ENCODE results near the gene HOXA6. TPM values are rescaled to one million over a fixed set of nuclear protein-coding genes. Genes with fewer than 3 reads are reported as not detected.

Gene HOXA6
- polyA plus RNA-seq, 3 donors, result not detected

DNA sequence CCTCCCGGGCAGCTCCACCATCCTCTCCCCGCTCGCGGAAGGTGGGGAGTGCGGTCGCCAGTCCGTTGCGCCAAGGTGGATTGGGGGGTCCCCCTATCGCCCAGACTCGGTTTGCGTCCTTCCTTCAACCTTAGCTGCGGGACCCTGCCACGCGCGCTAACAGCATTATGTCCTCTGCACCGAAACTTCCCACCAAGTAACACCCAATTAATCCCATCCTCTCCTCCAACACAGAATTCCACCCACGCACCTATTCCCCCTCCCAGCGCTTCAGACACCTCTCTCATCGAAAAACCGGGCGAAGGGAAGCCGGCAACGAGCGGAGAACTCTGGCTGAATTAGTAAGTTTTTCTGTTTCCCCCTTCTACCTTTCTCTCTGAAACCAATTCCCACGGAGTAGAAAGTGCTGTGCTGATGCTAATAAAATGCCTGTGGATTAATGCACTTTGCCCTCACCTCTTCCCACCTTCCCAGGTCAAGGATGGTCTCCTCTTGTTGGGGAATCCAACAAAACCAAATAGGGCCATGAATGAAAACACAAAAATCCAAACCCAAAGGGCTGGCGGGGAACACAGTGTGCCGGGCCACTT is 3.9 kb upstream of the HOXA6 start:
- Histone ChIP-seq H3K79me2 (ENCODE audit: insufficient read depth, low read length) (no peaks in the 10 kb centered on the region), H3K4me2 (replicated peaks; ENCODE audit: extremely low read depth, low read length, poor library complexity, severe bottlenecking) (peak overlapping the region; percentile 73), H3K27ac (ENCODE audit: low read depth in 1 of 2, low read length in 2 of 2) (no peak overlapping the region), H2AFZ (ENCODE audit: insufficient read depth, low read depth, low read length, poor library complexity, severe bottlenecking) (no peak overlapping the region), H3K9ac (ENCODE audit: insufficient read depth, low read length, poor library complexity, severe bottlenecking) (no peak overlapping the region), H3K4me1 (ENCODE audit: control insufficient read depth in 1 of 2, insufficient read depth in 2 of 2, low read length in 2 of 2) (peaks cover 62 to 68% of the 10 kb centered on the region in 2 donors), H3K4me3 (replicated peaks in 1 of 3; ENCODE audit: low read depth in 2 of 3, low read length in 3 of 3) (peak overlapping the region in 2 of 3 experiments; percentile 8 to 66), H4K20me1 (ENCODE audit: insufficient read depth, low read length) (no peaks in the 10 kb centered on the region), H3K36me3 (replicated peaks in 1 of 2; ENCODE audit: control insufficient read depth in 1 of 2, insufficient read depth in 2 of 2, low read length in 2 of 2) (no peaks in the 10 kb centered on the region), H3K9me3 (replicated peaks in 1 of 2; ENCODE audit: control insufficient read depth in 1 of 2, insufficient read depth in 1 of 2, low read length in 2 of 2) (peaks cover 4 to 69% of the 10 kb centered on the region in 2 donors), H3K27me3 (ENCODE audit: control insufficient read depth in 2 of 2, insufficient read depth in 2 of 2, low read length in 2 of 2) (peaks cover 93 to 100% of the 10 kb centered on the region in 2 donors)
- intact Hi-C loops (cut with micrococcal nuclease), result loop anchor here (5.0 kb wide), 2 partner anchors 36 to 1289 kb away; partner anchors contain the start of gene HOXA11 (in 2 of the 2)
- TF ChIP-seq CTCF (IDR thresholded peaks at IDR 0.05), result no peak
- Mint-ChIP-seq H3K4me1 (peaks cover 65% of the 10 kb centered on the region), H3K36me3 (peaks cover 15 to 33% of the 10 kb centered on the region in 2 donors), H3K4me3 (peak overlapping the region; percentile 78 to 94), H3K27ac (peak overlapping the region in 2 of 7 donors; percentile 37 to 79), H3K27me3 (ENCODE audit: low read depth in 3 of 3) (peaks cover 94 to 100% (median 99%) of the 10 kb centered on the region in 3 donors), H3K9me3 (peaks cover 0 to 56% (median 29%) of the 10 kb centered on the region in 7 donors)
- DNase-seq, result no peak
- 0% methylated on average over 18 of the region's 27 CpGs for WGBS (ENCODE audit: insufficient coverage)

DNA sequence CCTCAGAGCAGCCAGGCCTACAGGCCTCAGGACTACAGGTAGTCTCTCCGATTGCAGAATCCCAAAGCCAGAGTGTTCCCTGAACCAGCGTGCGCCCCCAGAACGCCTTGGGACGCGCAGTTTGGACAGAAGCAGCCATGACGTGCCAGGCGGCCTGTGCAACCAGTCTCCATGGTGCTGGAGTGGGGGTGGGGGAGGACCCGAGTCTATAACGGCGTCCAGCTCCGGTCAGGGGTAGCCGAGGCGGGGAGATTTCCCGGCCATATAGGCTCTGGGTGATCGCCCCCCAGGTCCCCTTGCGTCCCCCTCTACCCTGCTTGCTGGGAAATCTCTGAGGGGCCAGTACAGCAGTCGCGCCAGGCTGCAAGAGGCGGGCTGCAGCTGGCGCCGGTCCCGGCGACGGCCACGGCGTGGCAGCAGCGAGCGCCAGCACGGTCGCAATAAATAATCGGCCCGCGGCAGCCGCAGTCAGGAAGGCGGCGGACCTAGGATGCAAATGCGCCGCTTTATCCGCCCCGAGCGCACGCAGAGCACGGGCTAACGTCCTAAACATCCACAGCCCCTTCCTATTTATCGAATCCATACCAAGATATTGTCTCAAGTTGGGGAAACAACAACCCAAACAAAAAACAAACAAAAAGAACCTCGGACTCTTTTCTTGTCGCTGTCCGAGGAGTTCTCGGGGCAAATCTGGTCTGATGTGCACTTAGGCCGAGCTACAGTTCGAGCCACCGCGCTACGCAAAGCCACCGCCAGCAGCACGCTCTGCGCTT is 3.2 kb upstream of the HOXA6 start:
- H3K79me2 ChIP-seq (ENCODE audit: insufficient read depth, low read length), result no peaks in the 10 kb centered on the region
- H3K9ac ChIP-seq (ENCODE audit: insufficient read depth, low read length, poor library complexity, severe bottlenecking), result no peak overlapping the region
- Mint-ChIP-seq H3K36me3 (peaks cover 15 to 32% of the 10 kb centered on the region in 2 donors), H3K27me3 (ENCODE audit: low read depth in 3 of 3) (peaks cover 94 to 100% (median 99%) of the 10 kb centered on the region in 3 donors), H3K4me3 (peak overlapping the region; percentile 78 to 94), H3K9me3 (peaks cover 3 to 57% (median 32%) of the 10 kb centered on the region in 7 donors), H3K4me1 (peaks cover 59% of the 10 kb centered on the region), H3K27ac (no peak overlapping the region)
- peaks cover 92 to 100% of the 10 kb centered on the region in 2 donors for H3K27me3 ChIP-seq (ENCODE audit: control insufficient read depth in 2 of 2, insufficient read depth in 2 of 2, low read length in 2 of 2)
- peak overlapping the region in 2 of 3 experiments; percentile 14 to 66 for H3K4me3 ChIP-seq (replicated peaks in 1 of 3; ENCODE audit: low read depth in 2 of 3, low read length in 3 of 3)
- H3K9me3 ChIP-seq (replicated peaks in 1 of 2; ENCODE audit: control insufficient read depth in 1 of 2, insufficient read depth in 1 of 2, low read length in 2 of 2), result peaks cover 5 to 72% of the 10 kb centered on the region in 2 donors
- no peak overlapping the region for H3K27ac ChIP-seq (ENCODE audit: low read depth in 1 of 2, low read length in 2 of 2)
- peak overlapping the region; percentile 43 for H2AFZ ChIP-seq (ENCODE audit: insufficient read depth, low read depth, low read length, poor library complexity, severe bottlenecking)
- TF ChIP-seq CTCF (IDR thresholded peaks at IDR 0.05), result peak; percentile 90
- under 1% methylated on average over 57 of the region's 58 CpGs for WGBS (ENCODE audit: insufficient coverage)
- DNase-seq, result peak; percentile 64 to 70 (median 69)
- intact Hi-C loops (cut with micrococcal nuclease), result loop anchor here (5.0 kb wide), 2 partner anchors 37 to 1288 kb away; partner anchors contain the start of gene HOXA11 (in 2 of the 2)
- H3K4me1 ChIP-seq (ENCODE audit: control insufficient read depth in 1 of 2, insufficient read depth in 2 of 2, low read length in 2 of 2), result peaks cover 56 to 61% of the 10 kb centered on the region in 2 donors
- H3K36me3 ChIP-seq (replicated peaks in 1 of 2; ENCODE audit: control insufficient read depth in 1 of 2, insufficient read depth in 2 of 2, low read length in 2 of 2), result no peaks in the 10 kb centered on the region
- no peaks in the 10 kb centered on the region for H4K20me1 ChIP-seq (ENCODE audit: insufficient read depth, low read length)
- H3K4me2 ChIP-seq (replicated peaks; ENCODE audit: extremely low read depth, low read length, poor library complexity, severe bottlenecking), result peak overlapping the region; percentile 73

Data from CD14-positive monocyte (primary cell).